Motor neuron (in vitro differentiated cells): ENCODE measurements around the gene DDX28. TPM values are rescaled to one million over a fixed set of nuclear protein-coding genes. Genes with fewer than 3 reads are reported as not detected.
"Not testable (repeated sequence)": the region's sequence is repeated elsewhere in the genome, so short reads cannot be mapped to it uniquely, and the experiment has no call there.

Experiments used
- ATAC-seq, 8 experiments: fragments of 200-7000 bp; cut with Tn5 transposase; replicated peaks in 6 of 8; 2 replicates each; pipeline ENCODE4 v1.8.0; 2021; ENCODE audit warnings: mild to moderate bottlenecking in 8 of 8, moderate library complexity in 8 of 8
- H3K27ac ChIP-seq, 2 donors: fragments of 250-450 bp; sonication (Bioruptor Pico); 2 replicates each; pipeline ENCODE4 v1.9.0; 2021; ENCODE audit warnings: antibody characterized with exemption in 2 of 2, mild to moderate bottlenecking in 2 of 2, moderate library complexity in 1 of 2
- H3K4me1 ChIP-seq, 2 donors: fragments of 250-450 bp; sonication (Bioruptor Pico); replicated peaks in 1 of 2; 2 replicates each; pipeline ENCODE4 v1.6.1; 2021; ENCODE audit warnings: antibody characterized with exemption in 2 of 2, mild to moderate bottlenecking in 2 of 2, moderate library complexity in 1 of 2
- H3K4me3 ChIP-seq, 5 donors: fragments of 250-450 bp; sonication (Bioruptor Pico); 2 replicates each; pipeline ENCODE4 v1.9.0; 2021; ENCODE audit warnings: antibody characterized with exemption in 5 of 5, mild to moderate bottlenecking in 5 of 5, moderate library complexity in 4 of 5
- WGBS, 10 experiments: fragments of 450-650 bp; shearing (Covaris generic); methylation state at CpG; one replicate each; pipeline ENCODE4 v1.0.0; 2022; 5-methylcytosine and 5-hydroxymethylcytosine counted together
- in situ Hi-C, 9 experiments: fragments of 400-800 bp; cut with MboI; loops; one replicate each; pipeline ENCODE4 v1.15.0; 2021; ENCODE audit warnings: low sequenced_read_pairs in 9 of 9, low pct_unique_long_range_greater_than_20kb in 2 of 9; ENCODE audit not compliant: unreplicated experiment in 9 of 9
- total RNA-seq, 8 experiments: library from RNA; unstranded; fragments of 300-600 nt; gene quantifications; 2 replicates each; pipeline versions ENCODE4 v1.2.3 to v1.2.4, GENCODE V29; 2022

Gene DDX28
- total RNA-seq, 8 experiments from 2014 or later = 5.6 to 15.8 (median 9.0) TPM

DNA sequence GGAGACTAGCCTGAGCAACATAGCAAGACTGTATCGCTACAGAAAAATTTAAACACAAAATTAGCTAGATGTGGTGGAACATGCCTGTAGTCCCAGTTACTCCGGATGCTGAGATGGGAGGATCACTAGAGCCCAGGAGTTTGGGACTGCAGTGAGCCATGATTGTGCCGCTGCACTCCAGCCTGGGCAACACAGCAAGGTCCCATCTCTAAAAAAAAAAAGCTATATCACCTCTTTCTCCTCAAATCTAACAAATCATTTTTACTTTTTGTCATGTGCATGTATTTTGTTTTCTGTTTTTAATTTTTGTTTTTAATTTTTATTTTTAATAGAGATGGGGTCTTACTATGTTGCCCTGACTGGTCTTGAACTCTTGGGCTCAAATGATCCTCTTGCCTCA lies 6.0 kb upstream of the DDX28 start:
- Histone ChIP-seq H3K4me1 (peaks cover 2 to 5% of the 10 kb centered on the region in 2 donors), H3K4me3 (no peak overlapping the region), H3K27ac (no peak overlapping the region)
- 80 to 100% (median 100%) methylated on average over 1 to 2 of the region's 3 CpGs; no CpG with 5 or more reads in 3 of the 10 experiments for WGBS, 10 experiments
- in situ Hi-C loops = no loop called here
- ATAC-seq = no peak

DNA sequence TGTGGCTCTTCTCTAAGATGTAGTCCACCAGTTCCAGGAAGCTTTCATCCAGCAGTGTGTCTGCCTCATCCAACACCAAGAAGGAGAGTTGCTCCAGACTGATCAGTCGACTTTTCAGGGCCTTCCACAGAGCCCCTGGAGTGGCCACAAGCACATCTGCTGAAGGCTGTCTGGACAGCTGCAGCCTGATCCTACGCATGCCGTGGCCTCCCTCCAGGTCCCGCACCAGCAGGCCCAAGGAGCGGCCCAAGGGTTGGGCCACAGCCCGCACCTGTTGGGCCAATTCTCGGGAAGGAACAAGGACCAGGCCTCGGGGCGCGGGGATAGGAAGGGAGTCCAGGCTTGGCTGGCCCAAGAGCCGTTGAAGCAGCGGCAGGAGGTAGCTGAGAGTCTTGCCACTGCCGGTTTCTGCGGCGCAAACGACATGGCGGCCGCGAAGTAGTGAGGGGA lies 729 bp downstream of the DDX28 start:
- in situ Hi-C loops = no loop called here
- Histone ChIP-seq H3K27ac (peak overlapping the region; percentile 89 to 90), H3K4me3 (peak overlapping the region; percentile 86 to 100 (median 97)), H3K4me1 (peaks cover 14% of the 10 kb centered on the region in 2 donors)
- peak; percentile 7 to 24 (median 20) for ATAC-seq
- WGBS, 10 experiments = 0 to 41% (median 14%) methylated on average over 1 to 9 of the region's 19 CpGs; no CpG with 5 or more reads in 5 of the 10 experiments

DNA sequence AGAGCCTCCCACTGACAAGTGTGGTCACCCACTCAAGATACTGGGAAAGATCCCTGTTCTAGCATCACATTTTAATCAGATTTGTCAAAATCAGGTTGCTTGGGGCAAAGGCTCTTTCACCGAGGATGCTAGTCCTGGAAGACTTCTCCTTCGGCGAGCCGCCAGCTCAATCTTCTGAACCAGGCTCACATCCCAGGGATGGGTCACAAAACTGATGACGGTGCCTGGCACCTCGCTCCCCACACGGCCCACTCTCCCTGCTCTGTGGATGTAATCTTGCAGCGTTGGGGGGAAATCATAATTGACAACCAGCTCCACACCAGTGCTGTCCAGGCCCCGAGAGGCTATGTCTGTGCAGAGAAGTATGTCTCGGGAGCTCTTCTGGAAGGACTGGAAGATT lies 1.5 kb downstream of the DDX28 start:
- peak overlapping the region in 2 of 5 donors; percentile 90 to 97 for H3K4me3 ChIP-seq
- in situ Hi-C loops = no loop called here
- WGBS, 10 experiments = 85 to 100% (median 96%) methylated on average over 1 to 9 of the region's 10 CpGs; no CpG with 5 or more reads in 4 of the 10 experiments

DNA sequence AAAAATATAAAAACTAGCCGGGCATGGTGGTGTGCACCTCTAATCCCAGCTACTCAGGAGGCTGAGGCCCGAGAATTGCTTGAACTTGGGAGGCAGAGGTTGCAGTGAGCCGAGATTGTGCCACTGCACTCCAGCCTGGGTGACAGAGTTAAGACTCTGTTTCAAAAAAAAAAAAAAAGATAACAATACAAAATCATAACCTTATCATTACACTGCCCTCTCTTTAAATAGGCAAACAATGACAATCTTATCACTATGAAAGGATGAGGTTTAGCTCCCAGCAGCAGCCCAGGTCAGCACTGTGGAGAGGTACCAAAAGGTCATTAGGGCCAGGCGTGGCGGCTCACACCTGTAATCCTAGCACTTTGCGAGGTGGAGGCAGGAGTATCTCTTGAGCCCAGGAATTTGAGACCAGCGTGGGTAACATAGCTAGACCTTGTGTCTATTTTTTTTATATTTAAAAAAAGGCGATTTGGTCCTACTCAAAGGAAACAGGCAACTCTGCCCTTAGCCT lies 3.8 kb downstream of the DDX28 start:
- Histone ChIP-seq H3K4me1 (peaks cover 12 to 14% of the 10 kb centered on the region in 2 donors), H3K27ac (no peak overlapping the region), H3K4me3 (no peak overlapping the region)
- no peak for ATAC-seq
- WGBS, 10 experiments = 53 to 100% (median 74%) methylated on average over 1 to 5 of the region's 8 CpGs; no CpG with 5 or more reads in 2 of the 10 experiments
- in situ Hi-C loops = no loop called here

More for the DNA sequence above, 1.5 kb downstream of the DDX28 start:
- H3K4me1 ChIP-seq = peaks cover 14% of the 10 kb centered on the region in 2 donors
- H3K27ac ChIP-seq = no peak overlapping the region
- no peak for ATAC-seq

DNA sequence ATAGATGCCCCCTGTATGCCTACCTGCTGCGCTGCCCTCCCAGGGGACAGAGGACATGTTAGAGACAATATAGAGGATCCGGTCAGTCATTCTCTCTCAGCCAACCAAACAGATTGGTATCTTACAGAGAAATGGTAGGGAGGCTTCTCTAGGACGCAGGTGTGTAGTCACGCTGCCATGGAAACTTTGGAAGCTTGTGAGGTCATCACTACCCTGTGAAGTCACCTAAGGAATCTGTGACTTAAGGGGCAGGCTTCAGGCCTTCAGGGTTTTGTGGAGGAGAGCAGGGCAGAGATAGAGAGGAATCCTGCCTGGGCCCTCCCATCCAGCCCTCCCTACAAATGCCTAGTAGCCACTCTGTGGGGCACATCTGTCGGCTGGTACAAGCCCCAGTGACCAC lies 7.4 kb downstream of the DDX28 start, which contains the start of gene DPEP2NB:
Gene DPEP2NB (minus strand): TSS at position 231 of the 400 bp plus-strand sequence. CDS start 141 bp downstream, at position 90.
- Histone ChIP-seq H3K4me3 (no peak within 1 kb of the TSS), H3K27ac (no peak within 1 kb of the TSS), H3K4me1 (no peaks in the 10 kb centered on the region)
- 43 to 100% (median 83%) methylated on average over 1 to 3 of the region's 5 CpGs; no CpG with 5 or more reads in 2 of the 10 experiments for WGBS, 10 experiments
- ATAC-seq = no peak
- in situ Hi-C loops = no loop called here

DNA sequence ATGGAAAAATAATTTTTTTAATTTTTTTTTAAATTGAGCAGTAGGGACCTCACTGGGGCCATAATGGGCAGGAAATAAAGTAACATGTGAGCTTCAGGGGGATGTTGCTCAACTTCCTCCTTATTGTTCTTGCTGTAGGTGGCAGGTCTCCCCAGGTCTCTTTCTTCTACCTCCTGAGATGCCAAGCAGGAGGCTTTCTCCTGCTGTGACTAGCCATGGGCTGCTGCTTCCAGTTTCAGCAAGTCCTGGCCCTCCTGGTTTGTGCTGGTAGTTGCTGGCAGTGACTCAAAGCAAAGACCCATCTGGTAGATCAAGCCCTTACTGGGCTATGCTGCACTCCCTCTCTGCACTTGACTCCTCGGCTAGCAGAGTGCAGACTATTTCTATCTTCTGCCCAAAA lies 9.6 kb downstream of the DDX28 start:
- in situ Hi-C loops = no loop called here
- Histone ChIP-seq H3K4me3 (no peak overlapping the region), H3K27ac (no peak overlapping the region), H3K4me1 (no peaks in the 10 kb centered on the region)
- WGBS, 10 experiments = 75% methylated on average over 1 of the region's 1 CpG; no CpG with 5 or more reads in 9 of the 10 experiments
- ATAC-seq = no peak

DNA sequence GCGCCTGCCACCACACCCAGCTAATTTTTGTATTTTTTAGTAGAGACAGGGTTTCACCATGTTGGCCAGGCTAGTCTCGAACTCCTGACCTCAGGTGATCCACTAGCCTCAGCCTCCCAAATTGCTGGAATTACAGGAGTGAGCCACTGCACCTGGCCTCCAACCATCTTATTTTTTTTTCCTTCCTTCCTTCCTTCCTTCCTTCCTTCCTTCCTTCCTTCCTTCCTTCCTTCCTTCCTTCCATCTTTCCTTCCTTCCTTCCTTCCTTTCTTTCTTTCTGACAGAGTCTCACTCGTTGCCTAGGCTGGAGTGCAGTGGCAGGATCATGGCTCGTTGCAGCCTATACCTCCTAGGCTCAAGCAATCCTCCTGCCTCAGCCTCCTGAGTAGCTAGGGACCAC lies 13.2 kb downstream of the DDX28 start:
- 67 to 100% (median 76%) methylated on average over 1 to 2 of the region's 4 CpGs; no CpG with 5 or more reads in 6 of the 10 experiments for WGBS, 10 experiments
- H3K4me1 ChIP-seq, in situ Hi-C loops, H3K4me3 ChIP-seq, ATAC-seq, H3K27ac ChIP-seq: not testable (repeated sequence)

DNA sequence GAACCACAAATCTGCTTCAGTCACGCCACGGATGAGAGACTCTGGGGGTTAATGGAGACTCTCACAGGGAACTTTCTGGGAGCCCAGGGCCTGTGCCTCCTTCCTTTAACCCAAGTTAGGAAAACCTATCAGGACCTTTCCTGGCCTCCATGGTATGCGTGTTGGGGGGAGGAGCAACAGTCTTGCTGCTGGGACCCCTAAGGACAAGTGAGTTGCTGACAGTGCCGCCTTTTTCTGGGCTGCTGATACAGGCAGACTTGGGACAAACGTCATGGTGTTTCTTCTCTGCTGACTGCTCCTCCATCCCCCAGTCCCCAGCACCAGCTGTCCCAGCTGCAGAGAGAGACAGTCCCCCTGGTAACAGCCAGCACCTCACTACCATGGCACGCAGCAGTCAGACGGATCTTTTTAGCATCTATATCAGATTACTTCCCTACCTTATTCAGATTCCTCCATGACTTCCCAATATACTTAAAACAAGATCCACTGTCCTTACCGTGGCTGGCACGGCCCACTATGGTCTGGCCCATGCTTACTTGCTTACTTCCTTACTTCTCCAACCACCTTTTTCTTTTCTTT lies 13.8 kb downstream of the DDX28 start:
- WGBS, 10 experiments = 18 to 94% (median 69%) methylated on average over 1 to 5 of the region's 9 CpGs
- no peak for ATAC-seq

DNA sequence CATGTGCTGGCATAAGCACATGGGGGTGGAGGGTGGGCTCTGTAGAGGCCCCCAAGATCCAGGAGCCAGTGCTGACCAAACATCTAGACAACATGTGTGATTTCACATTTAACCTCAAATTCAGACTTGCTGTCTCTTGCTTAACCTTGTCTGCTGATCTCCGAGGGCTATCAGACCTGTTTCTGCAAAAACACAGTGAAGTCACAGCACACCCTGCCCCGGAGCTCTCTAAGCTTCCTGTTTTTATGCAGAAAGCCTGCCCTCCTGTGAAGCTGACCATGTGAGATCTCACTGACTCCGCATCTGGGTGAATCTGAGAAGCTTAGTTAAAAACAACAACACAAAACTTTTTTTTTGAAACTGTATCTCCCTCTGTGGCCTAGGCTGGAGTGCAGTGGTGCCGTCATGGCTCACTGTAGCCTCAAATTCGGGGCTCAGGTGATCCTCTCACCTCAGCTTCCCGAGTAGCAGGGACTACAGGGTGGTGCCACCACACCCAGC lies 17.2 kb downstream of the DDX28 start:
- WGBS, 10 experiments = 23 to 59% (median 42%) methylated on average over 2 to 6 of the region's 6 CpGs; no CpG with 5 or more reads in 4 of the 10 experiments
- ATAC-seq = peak in 3 of 8 experiments; percentile 99
- Histone ChIP-seq H3K4me3 (no peak overlapping the region), H3K27ac (no peak overlapping the region), H3K4me1 (no peaks in the 10 kb centered on the region)
- in situ Hi-C loops = no loop called here

More for the DNA sequence above, 13.8 kb downstream of the DDX28 start:
- Histone ChIP-seq H3K27ac (no peak overlapping the region), H3K4me1 (no peaks in the 10 kb centered on the region), H3K4me3 (no peak overlapping the region)
- in situ Hi-C loops = no loop called here

DNA sequence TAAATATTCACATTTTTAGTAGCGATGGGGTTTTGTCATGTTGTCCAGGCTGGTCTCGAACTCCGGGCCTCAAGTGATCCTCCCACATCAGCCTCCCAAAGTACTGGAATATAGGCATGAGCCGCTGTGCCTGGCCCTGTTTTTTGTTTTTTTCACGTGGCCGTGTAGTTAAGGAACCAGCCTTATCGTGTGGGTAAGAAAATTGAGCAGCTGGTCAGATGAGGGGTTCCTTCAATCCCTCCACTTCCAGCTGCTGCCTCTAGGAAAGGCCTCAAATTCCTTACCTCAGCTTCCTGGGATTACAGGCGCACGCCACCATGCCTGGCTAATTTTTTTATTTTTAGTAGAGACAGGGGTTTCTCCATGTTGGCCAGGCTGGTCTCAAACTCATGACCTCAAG lies 17.8 kb downstream of the DDX28 start:
- H3K4me1 ChIP-seq = no peaks in the 10 kb centered on the region
- no peak for ATAC-seq
- WGBS, 10 experiments = 40 to 90% (median 82%) methylated on average over 1 to 9 of the region's 9 CpGs; no CpG with 5 or more reads in 1 of the 10 experiments
- H3K27ac ChIP-seq = no peak overlapping the region
- H3K4me3 ChIP-seq = no peak overlapping the region
- in situ Hi-C loops = no loop called here

DNA sequence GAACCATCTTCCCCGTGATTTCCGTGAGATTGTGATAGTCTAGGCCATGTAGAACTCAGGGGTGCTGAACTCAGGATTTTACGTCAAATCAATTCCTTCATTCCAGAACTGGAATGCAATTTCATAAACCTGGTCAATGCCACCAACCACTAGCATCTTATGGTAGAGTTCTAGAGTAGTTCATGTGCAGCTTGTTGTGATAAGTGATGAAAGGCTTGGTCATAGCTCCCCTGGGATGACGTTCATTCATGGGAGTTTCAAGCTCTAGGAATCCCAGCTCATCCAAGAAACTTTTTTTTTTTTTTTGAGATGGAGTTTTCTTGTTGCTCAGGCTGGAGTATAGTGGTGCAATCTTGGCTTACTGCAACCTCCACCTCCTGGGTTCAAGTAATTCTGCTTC lies 20.0 kb downstream of the DDX28 start:
- Histone ChIP-seq H3K4me3 (no peak overlapping the region), H3K27ac (no peak overlapping the region), H3K4me1 (no peaks in the 10 kb centered on the region)
- WGBS, 10 experiments = 0 to 100% (median 89%) methylated on average over 1 to 4 of the region's 4 CpGs; no CpG with 5 or more reads in 3 of the 10 experiments
- in situ Hi-C loops = no loop called here
- ATAC-seq = no peak

DNA sequence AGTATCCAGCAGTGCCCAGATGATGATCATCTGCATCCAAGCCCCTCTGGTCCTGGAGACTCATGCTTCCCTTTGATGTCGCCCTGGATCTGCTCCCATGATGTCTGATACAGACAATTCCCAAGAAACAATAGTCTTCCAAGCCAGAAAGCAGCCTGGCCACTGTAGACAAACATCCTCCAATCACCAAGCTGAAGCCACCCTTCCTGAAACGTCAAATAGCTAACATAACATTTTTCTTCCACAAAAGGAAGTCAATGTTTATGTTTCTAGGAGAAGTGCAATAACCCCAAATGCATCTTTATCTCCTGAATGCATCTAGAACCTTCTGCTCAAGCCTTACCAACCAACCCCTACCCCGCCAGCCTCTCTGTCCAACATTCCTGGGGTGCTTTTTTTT lies 22.6 kb downstream of the DDX28 start:
- WGBS, 10 experiments = 0 to 80% (median 50%) methylated on average over 1 to 2 of the region's 3 CpGs; no CpG with 5 or more reads in 1 of the 10 experiments
- H3K4me3 ChIP-seq = no peak overlapping the region
- no peak for ATAC-seq
- in situ Hi-C loops = no loop called here
- H3K4me1 ChIP-seq = no peaks in the 10 kb centered on the region
- H3K27ac ChIP-seq = no peak overlapping the region

DNA sequence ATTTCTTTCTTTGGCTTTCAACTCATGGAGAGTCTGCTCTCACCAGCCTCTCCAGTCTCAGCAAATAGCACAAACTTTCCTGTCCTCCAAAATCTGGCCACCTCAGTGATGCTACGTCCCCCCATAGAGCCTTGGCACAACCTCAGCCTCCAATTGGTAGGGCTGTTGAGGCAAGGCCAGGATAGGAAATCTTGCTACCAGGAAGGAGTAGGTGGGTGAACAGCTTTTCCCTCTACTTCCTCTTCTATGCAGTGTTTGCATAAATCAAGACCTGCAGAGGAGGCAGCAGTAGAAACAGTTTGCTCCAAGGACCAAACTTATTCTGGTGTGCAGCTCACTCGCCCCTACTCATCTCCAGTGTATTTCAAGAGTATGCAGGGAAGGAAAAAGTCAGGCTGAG lies 23.0 kb downstream of the DDX28 start:
- no peak overlapping the region for H3K27ac ChIP-seq

More for the DNA sequence above, 23.0 kb downstream of the DDX28 start:
- Histone ChIP-seq H3K4me1 (no peaks in the 10 kb centered on the region), H3K4me3 (no peak overlapping the region)
- in situ Hi-C loops = loop anchor here in 1 of 9 experiments (10.0 kb wide), 1 partner anchor 225 kb away; no protein-coding TSS in a partner anchor
- WGBS, 10 experiments = 62 to 100% (median 80%) methylated on average over 1 to 2 of the region's 2 CpGs; no CpG with 5 or more reads in 5 of the 10 experiments
- no peak for ATAC-seq
